HCT116 (cell line): Measurements from ENCODE around the gene PFKM. TPM values are rescaled to one million over a fixed set of nuclear protein-coding genes. Genes with fewer than 3 reads are reported as not detected.

Source experiments
- ATAC-seq: fragments of 200-7000 bp; cut with Tn5 transposase; 2 replicates; pipeline ENCODE4 v1.9.1; 2020; ENCODE audit warnings: mild to moderate bottlenecking, moderate library complexity
- BruUV-seq: library from RNA; stranded (reverse); fragments of 400-500 nt; replicated peaks from 2 replicates; lab custom pipeline; 2021; lab: Mats Ljungman, UMichigan
- CTCF ChIA-PET: fragments of 300-600 bp; sonication (Branson Sonifier 250); formaldehyde crosslinking; loops from one replicate; lab custom pipeline; 2021; ENCODE audit warnings: antibody characterized with exemption; lab: Charles Lee
- POLR2A ChIA-PET: fragments of 300-600, 350-600 bp; sonication (Branson Sonifier 250); formaldehyde crosslinking; loops from one replicate; lab custom pipeline; 2021; ENCODE audit warnings: antibody characterized with exemption; lab: Charles Lee
- RAD21 ChIA-PET, 2 experiments: fragments of 300-600 bp; sonication (Branson Sonifier 250); formaldehyde crosslinking; loops; one replicate each; lab custom pipeline; 2023; ENCODE audit warnings: low total read pairs in 2 of 2; ENCODE audit not compliant: uncharacterized antibody in 2 of 2, unreplicated experiment in 2 of 2, low non-redundant PET in 1 of 2; lab: Charles Lee
- DNase-seq: peaks from one replicate; pipeline ENCODE4 v3.0.0-alpha.2; 2010; ENCODE audit warnings: low read depth, low spot score
- H2AFZ ChIP-seq: fragments of 200-600 bp; shearing (Covaris generic), sonication (generic); 2 replicates; pipeline ENCODE4 v1.6.1; 2017; ENCODE audit warnings: low read depth, mixed run types, mixed read lengths, antibody characterized with exemption, low read length; ENCODE audit not compliant: poor library complexity, severe bottlenecking
- H3K27ac ChIP-seq: 2 replicates; pipeline ENCODE4 v1.5.1; 2012; ENCODE audit warnings: low read depth, low read length
- H3K27me3 ChIP-seq: fragments of 200-600 bp; sonication (generic); 2 replicates; pipeline ENCODE4 v1.6.1; 2016; ENCODE audit warnings: mixed run types, low read length, mixed read lengths; ENCODE audit not compliant: insufficient read depth
- H3K36me3 ChIP-seq, 2 experiments: fragments of 200-500 bp in 1 of 2; fragments of 200-600 bp in 1 of 2; sonication (Bioruptor generic) in 1 of 2; sonication (generic) in 1 of 2; 2 replicates each; pipeline versions ENCODE4 v1.5.1 to v1.6.1; 2014 to 2016; ENCODE audit warnings: low read length in 2 of 2, inconsistent platforms in 1 of 2, mixed read lengths in 1 of 2, mixed run types in 1 of 2; ENCODE audit not compliant: insufficient read depth in 2 of 2, control insufficient read depth in 1 of 2
- H3K4me1 ChIP-seq, 2 experiments: fragments of 200-600 bp in 1 of 2; sonication (generic) in 1 of 2; 2 replicates each; pipeline versions ENCODE4 v1.5.1 to v1.6.1; 2012 to 2017; ENCODE audit warnings: low read length in 2 of 2, inconsistent platforms in 1 of 2, mild to moderate bottlenecking in 1 of 2, mixed read lengths in 1 of 2, mixed run types in 1 of 2, moderate library complexity in 1 of 2; ENCODE audit not compliant: insufficient read depth in 2 of 2, control insufficient read depth in 1 of 2
- H3K4me2 ChIP-seq: fragments of 200-600 bp; sonication (generic); 2 replicates; pipeline ENCODE4 v1.6.1; 2017; ENCODE audit warnings: mixed run types, low read length, mixed read lengths
- H3K4me3 ChIP-seq, 2 experiments: fragments of 200-600 bp in 1 of 2; sonication (generic) in 1 of 2; replicated peaks in 1 of 2; 2 replicates each; pipeline ENCODE4 v1.5.1; 2011 to 2016; ENCODE audit warnings: low read length in 2 of 2, control low read depth in 1 of 2, low read depth in 1 of 2, mild to moderate bottlenecking in 1 of 2, mixed read lengths in 1 of 2, mixed run types in 1 of 2
- H3K79me2 ChIP-seq: fragments of 200-600 bp; sonication (generic); 2 replicates; pipeline ENCODE4 v1.6.1; 2017; ENCODE audit warnings: mild to moderate bottlenecking, mixed run types, low read length, moderate library complexity, mixed read lengths; ENCODE audit not compliant: insufficient read depth
- H3K9ac ChIP-seq: fragments of 200-600 bp; sonication (generic); 2 replicates; pipeline ENCODE4 v1.6.1; 2016; ENCODE audit warnings: low read length, mixed read lengths
- H3K9me2 ChIP-seq: fragments of 200-600 bp; sonication (generic), shearing (Covaris generic); 2 replicates; pipeline ENCODE4 v1.6.1; 2017; ENCODE audit warnings: mixed run types, mild to moderate bottlenecking, moderate library complexity; ENCODE audit not compliant: insufficient read depth
- H3K9me3 ChIP-seq, 2 experiments: fragments of 200-500 bp in 1 of 2; fragments of 200-600 bp in 1 of 2; sonication (Bioruptor generic) in 1 of 2; sonication (generic) in 1 of 2; 2 replicates each; pipeline ENCODE4 v1.6.1; 2014 to 2017; ENCODE audit warnings: low read length in 2 of 2, mixed read lengths in 2 of 2, inconsistent platforms in 1 of 2, low read depth in 1 of 2, mild to moderate bottlenecking in 1 of 2, mixed run types in 1 of 2, moderate library complexity in 1 of 2; ENCODE audit not compliant: control insufficient read depth in 1 of 2, insufficient read depth in 1 of 2
- H4K20me1 ChIP-seq: fragments of 200-600 bp; sonication (generic), shearing (Covaris generic); 2 replicates; pipeline ENCODE4 v1.6.1; 2017; ENCODE audit warnings: mixed run types, mild to moderate bottlenecking, moderate library complexity; ENCODE audit not compliant: insufficient read depth
- CBX3 ChIP-seq: IDR thresholded peaks from 2 replicates; pipeline ENCODE4 v1.6.1; 2012; ENCODE audit warnings: low read depth
- EZH2 ChIP-seq: fragments of 200-600 bp; sonication (generic); IDR thresholded peaks from 2 replicates; pipeline ENCODE4 v1.6.1; 2017; ENCODE audit warnings: antibody characterized with exemption, mixed run types
- JUND ChIP-seq: IDR thresholded peaks from 2 replicates; pipeline ENCODE4 v1.6.1; 2012
- POLR2AphosphoS5 ChIP-seq: IDR thresholded peaks from 2 replicates; pipeline ENCODE4 v1.6.1; 2011; ENCODE audit warnings: mild to moderate bottlenecking, low read depth, low read length, moderate library complexity
- SRF ChIP-seq: IDR thresholded peaks from 2 replicates; pipeline ENCODE4 v1.6.1; 2012; ENCODE audit warnings: low read depth
- ZFX ChIP-seq: fragments of 450-650 bp; IDR thresholded peaks from 2 replicates; pipeline ENCODE4 v1.6.1; 2017
- intact Hi-C: fragments of 100-400 bp; cut with micrococcal nuclease; formaldehyde crosslinking; loops from 2 replicates; pipeline ENCODE4 v1.10.0; 2022
- total RNA-seq: library from RNA; stranded (reverse); gene quantifications from one replicate; pipeline ENCODE4 v1.2.1, GENCODE V29; 2021; ENCODE audit not compliant: unreplicated experiment
- TF ChIP-seq, protein P1 (sequence below), 3 experiments: fragments of 200-600 bp in 1 of 3; sonication (generic) in 1 of 3; IDR thresholded peaks in 2 of 3; conservative IDR thresholded peaks in 1 of 3; 2 replicates each; pipeline ENCODE4 v1.5.1; 2012 to 2017; ENCODE audit warnings: low read depth in 2 of 3, low read length in 2 of 3, antibody characterized with exemption in 1 of 3, borderline replicate concordance in 1 of 3, control low read depth in 1 of 3, mild to moderate bottlenecking in 1 of 3, mixed read lengths in 1 of 3, mixed run types in 1 of 3, moderate library complexity in 1 of 3; ENCODE audit not compliant: insufficient read depth in 1 of 3
- TF ChIP-seq, protein P2 (sequence below): IDR thresholded peaks from 2 replicates; pipeline ENCODE4 v1.6.1; 2011; ENCODE audit warnings: mild to moderate bottlenecking, low read length, moderate library complexity; ENCODE audit not compliant: insufficient replicate concordance; ENCODE audit errors: extremely low read depth
- TF ChIP-seq, protein P3 (sequence below): IDR thresholded peaks from 2 replicates; pipeline ENCODE4 v1.6.1; 2012; ENCODE audit warnings: low read depth

Gene PFKM
- total RNA-seq, 1 experiment from 2014 or later: 144 TPM

DNA sequence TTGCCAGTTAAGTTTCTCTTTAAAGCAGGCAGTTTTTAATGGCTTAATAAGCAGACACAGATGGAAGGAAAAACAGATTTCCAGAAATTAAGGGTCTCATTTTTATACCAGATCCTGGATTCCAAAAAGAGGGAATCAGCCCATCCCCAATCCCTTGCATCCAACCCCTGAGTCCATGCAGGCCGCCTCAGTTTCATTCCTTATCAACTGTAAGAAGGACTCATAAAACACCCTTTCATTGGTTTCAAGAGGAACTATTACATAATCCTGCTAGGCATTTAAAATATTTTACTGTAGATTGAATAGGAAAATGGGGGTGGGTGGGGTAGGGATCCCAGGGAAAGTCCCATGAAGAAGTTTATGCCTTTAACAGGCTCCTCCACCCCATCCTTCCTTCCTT is 73.7 kb downstream of the PFKM start (continued):
- TF ChIP-seq, protein P1, sequence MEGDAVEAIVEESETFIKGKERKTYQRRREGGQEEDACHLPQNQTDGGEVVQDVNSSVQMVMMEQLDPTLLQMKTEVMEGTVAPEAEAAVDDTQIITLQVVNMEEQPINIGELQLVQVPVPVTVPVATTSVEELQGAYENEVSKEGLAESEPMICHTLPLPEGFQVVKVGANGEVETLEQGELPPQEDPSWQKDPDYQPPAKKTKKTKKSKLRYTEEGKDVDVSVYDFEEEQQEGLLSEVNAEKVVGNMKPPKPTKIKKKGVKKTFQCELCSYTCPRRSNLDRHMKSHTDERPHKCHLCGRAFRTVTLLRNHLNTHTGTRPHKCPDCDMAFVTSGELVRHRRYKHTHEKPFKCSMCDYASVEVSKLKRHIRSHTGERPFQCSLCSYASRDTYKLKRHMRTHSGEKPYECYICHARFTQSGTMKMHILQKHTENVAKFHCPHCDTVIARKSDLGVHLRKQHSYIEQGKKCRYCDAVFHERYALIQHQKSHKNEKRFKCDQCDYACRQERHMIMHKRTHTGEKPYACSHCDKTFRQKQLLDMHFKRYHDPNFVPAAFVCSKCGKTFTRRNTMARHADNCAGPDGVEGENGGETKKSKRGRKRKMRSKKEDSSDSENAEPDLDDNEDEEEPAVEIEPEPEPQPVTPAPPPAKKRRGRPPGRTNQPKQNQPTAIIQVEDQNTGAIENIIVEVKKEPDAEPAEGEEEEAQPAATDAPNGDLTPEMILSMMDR (IDR thresholded peaks at IDR 0.05 in 2 of 3, conservative IDR thresholded peaks at IDR 0.05 in 1 of 3; ENCODE audit: borderline replicate concordance in 1 of 3, insufficient read depth in 1 of 3, low read depth in 2 of 3, low read length in 2 of 3): no peak
- TF ChIP-seq EZH2: no peak
- TF ChIP-seq, all 23 proteins: peak for 0

DNA sequence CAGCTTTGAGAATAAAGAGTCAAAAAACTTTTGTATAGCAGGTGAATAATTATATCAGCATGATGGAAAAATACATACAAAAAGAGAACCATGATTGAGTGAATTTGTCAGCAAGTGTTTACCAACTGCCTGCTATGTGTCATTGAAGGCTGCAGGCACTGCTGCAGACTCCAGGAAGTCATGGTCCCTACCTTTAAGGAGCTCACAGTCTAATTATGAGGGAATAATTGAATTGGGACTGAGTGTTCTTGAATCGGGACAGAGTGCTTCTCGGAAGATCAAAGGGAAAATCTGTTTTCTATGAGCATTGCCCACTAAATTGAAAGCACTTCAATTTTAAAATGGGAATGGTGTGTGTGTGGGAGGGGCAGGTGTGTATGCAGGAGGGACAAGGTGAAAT is 74.5 kb downstream of the PFKM start:
- RAD21 ChIA-PET: no interaction called here
- H3K36me3 ChIP-seq: no peaks in the 10 kb centered on the region
- intact Hi-C loops: loop anchor here (10.0 kb wide), 1 partner anchor 261 kb away; no protein-coding TSS in a partner anchor
- H3K9me3 ChIP-seq: no peaks in the 10 kb centered on the region
- no peaks in the 10 kb centered on the region for H4K20me1 ChIP-seq
- H3K4me2 ChIP-seq: no peak overlapping the region
- H3K27ac ChIP-seq: no peak overlapping the region
- ATAC-seq (no peak), DNase-seq (no peak)
- no TSS peak for BruUV-seq
- H3K4me3 ChIP-seq: no peak overlapping the region
- no peak overlapping the region for H2AFZ ChIP-seq
- H3K9ac ChIP-seq: no peak overlapping the region
- TF ChIP-seq SRF (no peak), JUND (no peak), CBX3 (no peak), EZH2 (no peak), ZFX (no peak), POLR2AphosphoS5 (no peak)
- TF ChIP-seq, protein P2, sequence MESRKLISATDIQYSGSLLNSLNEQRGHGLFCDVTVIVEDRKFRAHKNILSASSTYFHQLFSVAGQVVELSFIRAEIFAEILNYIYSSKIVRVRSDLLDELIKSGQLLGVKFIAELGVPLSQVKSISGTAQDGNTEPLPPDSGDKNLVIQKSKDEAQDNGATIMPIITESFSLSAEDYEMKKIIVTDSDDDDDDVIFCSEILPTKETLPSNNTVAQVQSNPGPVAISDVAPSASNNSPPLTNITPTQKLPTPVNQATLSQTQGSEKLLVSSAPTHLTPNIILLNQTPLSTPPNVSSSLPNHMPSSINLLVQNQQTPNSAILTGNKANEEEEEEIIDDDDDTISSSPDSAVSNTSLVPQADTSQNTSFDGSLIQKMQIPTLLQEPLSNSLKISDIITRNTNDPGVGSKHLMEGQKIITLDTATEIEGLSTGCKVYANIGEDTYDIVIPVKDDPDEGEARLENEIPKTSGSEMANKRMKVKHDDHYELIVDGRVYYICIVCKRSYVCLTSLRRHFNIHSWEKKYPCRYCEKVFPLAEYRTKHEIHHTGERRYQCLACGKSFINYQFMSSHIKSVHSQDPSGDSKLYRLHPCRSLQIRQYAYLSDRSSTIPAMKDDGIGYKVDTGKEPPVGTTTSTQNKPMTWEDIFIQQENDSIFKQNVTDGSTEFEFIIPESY: no peak
- TF ChIP-seq, protein P3, sequence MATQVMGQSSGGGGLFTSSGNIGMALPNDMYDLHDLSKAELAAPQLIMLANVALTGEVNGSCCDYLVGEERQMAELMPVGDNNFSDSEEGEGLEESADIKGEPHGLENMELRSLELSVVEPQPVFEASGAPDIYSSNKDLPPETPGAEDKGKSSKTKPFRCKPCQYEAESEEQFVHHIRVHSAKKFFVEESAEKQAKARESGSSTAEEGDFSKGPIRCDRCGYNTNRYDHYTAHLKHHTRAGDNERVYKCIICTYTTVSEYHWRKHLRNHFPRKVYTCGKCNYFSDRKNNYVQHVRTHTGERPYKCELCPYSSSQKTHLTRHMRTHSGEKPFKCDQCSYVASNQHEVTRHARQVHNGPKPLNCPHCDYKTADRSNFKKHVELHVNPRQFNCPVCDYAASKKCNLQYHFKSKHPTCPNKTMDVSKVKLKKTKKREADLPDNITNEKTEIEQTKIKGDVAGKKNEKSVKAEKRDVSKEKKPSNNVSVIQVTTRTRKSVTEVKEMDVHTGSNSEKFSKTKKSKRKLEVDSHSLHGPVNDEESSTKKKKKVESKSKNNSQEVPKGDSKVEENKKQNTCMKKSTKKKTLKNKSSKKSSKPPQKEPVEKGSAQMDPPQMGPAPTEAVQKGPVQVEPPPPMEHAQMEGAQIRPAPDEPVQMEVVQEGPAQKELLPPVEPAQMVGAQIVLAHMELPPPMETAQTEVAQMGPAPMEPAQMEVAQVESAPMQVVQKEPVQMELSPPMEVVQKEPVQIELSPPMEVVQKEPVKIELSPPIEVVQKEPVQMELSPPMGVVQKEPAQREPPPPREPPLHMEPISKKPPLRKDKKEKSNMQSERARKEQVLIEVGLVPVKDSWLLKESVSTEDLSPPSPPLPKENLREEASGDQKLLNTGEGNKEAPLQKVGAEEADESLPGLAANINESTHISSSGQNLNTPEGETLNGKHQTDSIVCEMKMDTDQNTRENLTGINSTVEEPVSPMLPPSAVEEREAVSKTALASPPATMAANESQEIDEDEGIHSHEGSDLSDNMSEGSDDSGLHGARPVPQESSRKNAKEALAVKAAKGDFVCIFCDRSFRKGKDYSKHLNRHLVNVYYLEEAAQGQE: no peak
- H3K27me3 ChIP-seq: no peaks in the 10 kb centered on the region
- H3K4me1 ChIP-seq: peaks cover 9 to 17% of the 10 kb centered on the region in 2 experiments; a peak in 3 of 4 replicates
- H3K79me2 ChIP-seq: no peaks in the 10 kb centered on the region
- POLR2A ChIA-PET: no interaction called here
- CTCF ChIA-PET: no interaction called here
- H3K9me2 ChIP-seq: no peaks in the 10 kb centered on the region
